ENCODE results near the gene CSPG4. TPM values are rescaled to one million over a fixed set of nuclear protein-coding genes. Genes with fewer than 3 reads are reported as not detected.
A peak's percentile ranks its signal among the peaks of the same experiment; 100 is the strongest.
"Not testable (repeated sequence)": the region's sequence is repeated elsewhere in the genome, so short reads cannot be mapped to it uniquely, and the experiment has no call there.

The CSPG4 gene
- total RNA-seq, 6 experiments from 2014 or later: 81.2 to 111 (median 95.7) TPM

DNA sequence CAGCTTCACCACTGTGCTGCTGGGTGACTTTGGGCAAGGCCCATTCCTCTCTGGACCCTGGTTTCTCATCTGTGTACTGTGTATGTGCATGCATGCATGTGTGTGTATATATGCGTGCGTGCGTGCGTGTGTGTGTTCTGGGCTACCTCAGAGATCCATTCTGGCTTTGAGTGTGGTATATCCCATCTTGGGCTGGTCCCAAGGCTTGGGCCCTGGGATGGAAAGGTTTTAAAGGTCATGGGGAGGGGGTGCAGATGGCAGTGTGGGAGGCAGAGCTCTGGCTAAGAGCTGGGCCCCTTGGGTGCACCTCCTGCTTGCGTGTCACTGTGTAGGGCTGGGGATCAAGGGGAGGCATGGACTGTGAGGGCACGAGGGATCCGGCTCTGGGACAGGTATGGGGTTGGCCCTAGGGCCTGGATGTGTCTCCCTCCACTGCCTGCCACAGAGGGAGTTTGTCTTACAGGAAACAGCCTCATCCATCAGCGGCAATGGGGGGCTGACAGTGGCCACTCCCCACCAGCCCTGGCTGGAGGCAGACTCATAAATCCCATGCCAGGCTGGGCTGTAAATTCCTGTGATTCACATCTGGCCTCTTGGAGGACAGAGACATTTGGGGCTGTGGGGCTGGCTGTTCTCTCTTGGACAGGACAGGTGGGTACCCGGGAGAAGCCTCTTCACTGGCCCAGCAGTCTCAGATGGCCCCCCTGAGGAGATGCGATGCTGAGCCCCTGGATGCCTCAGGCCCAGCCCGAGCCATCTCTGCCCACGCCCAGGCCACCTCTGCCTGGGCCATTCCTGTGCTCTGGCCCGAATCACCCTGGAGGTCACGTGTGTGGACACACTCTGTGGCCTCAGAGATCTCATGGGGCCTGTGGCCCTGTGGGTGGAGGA, 21.4 kb upstream of the CSPG4 start:
- no peak overlapping the region for H3K27ac Mint-ChIP-seq
- H3K4me1 Mint-ChIP-seq (ENCODE audit: low read depth): peaks cover 24% of the 10 kb centered on the region
- no peak for DNase-seq
- H3K4me3 Mint-ChIP-seq: no peak overlapping the region
- no peaks in the 10 kb centered on the region for H3K36me3 Mint-ChIP-seq (ENCODE audit: low read depth)
- no peaks in the 10 kb centered on the region for H3K9me3 Mint-ChIP-seq
- H3K27me3 Mint-ChIP-seq (ENCODE audit: insufficient read depth): peaks cover 5% of the 10 kb centered on the region
- TF ChIP-seq, protein P1, sequence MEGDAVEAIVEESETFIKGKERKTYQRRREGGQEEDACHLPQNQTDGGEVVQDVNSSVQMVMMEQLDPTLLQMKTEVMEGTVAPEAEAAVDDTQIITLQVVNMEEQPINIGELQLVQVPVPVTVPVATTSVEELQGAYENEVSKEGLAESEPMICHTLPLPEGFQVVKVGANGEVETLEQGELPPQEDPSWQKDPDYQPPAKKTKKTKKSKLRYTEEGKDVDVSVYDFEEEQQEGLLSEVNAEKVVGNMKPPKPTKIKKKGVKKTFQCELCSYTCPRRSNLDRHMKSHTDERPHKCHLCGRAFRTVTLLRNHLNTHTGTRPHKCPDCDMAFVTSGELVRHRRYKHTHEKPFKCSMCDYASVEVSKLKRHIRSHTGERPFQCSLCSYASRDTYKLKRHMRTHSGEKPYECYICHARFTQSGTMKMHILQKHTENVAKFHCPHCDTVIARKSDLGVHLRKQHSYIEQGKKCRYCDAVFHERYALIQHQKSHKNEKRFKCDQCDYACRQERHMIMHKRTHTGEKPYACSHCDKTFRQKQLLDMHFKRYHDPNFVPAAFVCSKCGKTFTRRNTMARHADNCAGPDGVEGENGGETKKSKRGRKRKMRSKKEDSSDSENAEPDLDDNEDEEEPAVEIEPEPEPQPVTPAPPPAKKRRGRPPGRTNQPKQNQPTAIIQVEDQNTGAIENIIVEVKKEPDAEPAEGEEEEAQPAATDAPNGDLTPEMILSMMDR (IDR thresholded peaks at IDR 0.05): no peak

DNA sequence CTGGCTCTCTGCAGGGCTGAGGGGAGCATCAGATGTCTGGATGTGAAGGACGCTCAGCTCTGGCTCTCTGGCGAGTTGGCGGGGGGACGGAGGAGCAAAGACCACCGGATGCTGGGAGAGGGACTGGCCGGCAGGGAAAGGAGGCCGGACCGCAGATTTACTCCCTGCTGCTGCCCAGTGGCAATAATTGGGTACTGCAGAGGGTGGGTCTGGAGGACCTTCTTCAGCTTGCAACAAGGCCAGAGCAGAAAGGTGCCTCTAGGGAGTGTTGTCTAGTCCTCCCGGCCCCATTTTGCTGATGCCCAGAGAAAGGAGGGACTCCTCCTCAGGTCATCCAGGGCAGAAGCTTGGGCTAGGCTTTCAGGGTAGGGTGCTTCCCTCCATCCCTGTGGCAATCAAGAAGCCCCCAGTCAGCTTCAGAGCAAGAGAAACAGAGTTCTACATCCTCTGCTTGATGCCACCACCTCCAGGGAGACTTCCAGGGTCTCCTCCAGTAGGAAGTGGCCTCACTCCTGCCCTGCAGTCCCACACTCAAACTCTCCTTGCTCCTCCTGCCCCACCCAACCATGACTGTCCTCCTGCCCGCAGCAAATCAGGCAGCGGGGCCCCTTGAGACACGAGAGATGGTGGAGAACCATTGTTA, 20.3 kb upstream of the CSPG4 start:
- no peaks in the 10 kb centered on the region for H3K36me3 Mint-ChIP-seq (ENCODE audit: low read depth)
- peak overlapping the region; percentile 52; the same call in 1 of the 2 replicates for H3K27ac Mint-ChIP-seq
- H3K4me3 Mint-ChIP-seq: peak overlapping the region; percentile 42; the same call in 1 of the 2 replicates
- H3K27me3 Mint-ChIP-seq (ENCODE audit: insufficient read depth): peaks cover 5% of the 10 kb centered on the region
- H3K4me1 Mint-ChIP-seq (ENCODE audit: low read depth): peaks cover 24% of the 10 kb centered on the region
- peak; percentile 65 for DNase-seq
- TF ChIP-seq, protein P1 (IDR thresholded peaks at IDR 0.05): peak; percentile 91
- H3K9me3 Mint-ChIP-seq: no peaks in the 10 kb centered on the region

DNA sequence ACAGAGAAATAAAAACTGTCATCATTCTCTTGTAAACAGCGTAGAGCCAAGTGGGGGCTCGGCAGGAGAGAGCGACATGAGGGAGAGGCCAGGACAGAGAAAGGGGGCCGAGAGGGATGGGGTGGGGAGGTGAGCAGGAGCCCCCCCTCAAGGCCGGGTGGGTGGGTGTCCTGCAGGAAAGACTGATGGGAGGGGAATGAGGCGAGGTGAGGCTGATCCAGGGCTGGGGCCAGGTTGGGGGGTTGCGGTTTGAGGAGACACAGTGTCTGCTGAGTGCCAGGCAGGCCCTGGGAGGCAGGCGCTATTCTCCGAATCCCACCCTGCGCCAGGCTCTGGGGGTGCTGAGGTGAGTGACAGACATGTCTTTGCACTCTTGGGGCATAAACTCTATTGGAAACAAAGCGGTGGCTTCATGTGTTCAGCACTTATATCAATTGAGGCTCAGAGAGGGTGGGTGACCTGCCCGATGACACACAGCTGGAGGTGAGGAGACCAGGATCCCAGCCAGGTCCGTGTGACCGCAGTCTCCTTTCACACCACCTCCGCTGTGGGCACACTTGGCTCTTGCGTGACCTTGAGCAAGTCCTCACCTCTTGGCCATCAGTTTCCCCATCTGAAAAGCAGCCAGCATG, 19.6 kb upstream of the CSPG4 start:
- Mint-ChIP-seq H3K36me3 (ENCODE audit: low read depth) (no peaks in the 10 kb centered on the region), H3K9me3 (no peaks in the 10 kb centered on the region), H3K27me3 (ENCODE audit: insufficient read depth) (peaks cover 4% of the 10 kb centered on the region), H3K27ac (peak overlapping the region; percentile 52; the same call in 1 of the 2 replicates), H3K4me3 (peak overlapping the region; percentile 42; the same call in 1 of the 2 replicates), H3K4me1 (ENCODE audit: low read depth) (peaks cover 18% of the 10 kb centered on the region)
- TF ChIP-seq, protein P1 (IDR thresholded peaks at IDR 0.05): no peak
- no peak for DNase-seq

DNA sequence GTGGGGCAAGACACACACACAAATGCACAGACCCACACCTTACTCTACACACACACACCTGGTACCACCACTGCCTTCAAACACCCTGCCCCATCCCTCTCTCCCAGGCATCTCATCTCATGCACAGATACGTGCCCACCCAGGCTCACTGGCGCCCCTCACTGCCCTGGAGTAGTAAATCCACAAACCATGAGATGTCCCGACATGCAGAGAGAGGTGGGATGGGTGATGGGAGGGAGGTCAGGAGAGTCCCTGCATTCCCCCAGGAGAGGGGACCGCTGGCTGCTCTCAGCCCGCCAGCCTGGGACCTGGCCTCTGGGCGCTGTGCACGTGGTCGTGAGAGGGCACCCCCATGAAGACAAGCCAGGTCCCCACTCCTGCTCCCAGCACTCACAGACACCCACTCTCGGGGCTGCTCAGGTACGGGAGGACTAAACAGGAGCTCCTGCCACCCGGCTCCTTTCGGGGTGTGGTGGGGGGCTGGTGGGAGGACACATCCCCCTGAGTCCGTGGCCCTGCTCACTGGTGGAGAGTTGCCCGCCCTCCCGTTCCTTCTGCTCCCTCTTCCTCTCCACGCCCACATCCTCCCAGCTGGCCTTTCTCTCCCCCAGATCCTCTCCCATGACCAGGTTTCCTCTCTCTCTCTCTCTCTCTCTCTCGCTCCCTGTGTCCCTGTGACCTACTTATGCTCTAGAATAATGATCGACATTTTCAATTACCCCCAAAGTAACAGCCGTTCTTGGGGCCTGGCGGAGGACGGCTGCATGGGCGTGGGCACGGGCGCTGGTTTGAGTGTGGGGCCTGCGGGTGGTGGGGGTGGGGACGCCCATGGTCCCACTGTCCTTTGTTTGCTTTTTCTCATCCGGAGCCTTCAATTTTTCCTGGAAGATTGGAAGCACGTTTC, 18.9 kb upstream of the CSPG4 start:
- TF ChIP-seq, protein P1 (IDR thresholded peaks at IDR 0.05): peak; percentile 41
- no peak for DNase-seq
- H3K9me3 Mint-ChIP-seq: no peaks in the 10 kb centered on the region
- peaks cover 3% of the 10 kb centered on the region; the same call in 1 of the 2 replicates for H3K27me3 Mint-ChIP-seq (ENCODE audit: insufficient read depth)
- H3K27ac Mint-ChIP-seq: peak overlapping the region; percentile 49; the same call in 1 of the 2 replicates
- H3K4me3 Mint-ChIP-seq: peak overlapping the region; percentile 36
- H3K4me1 Mint-ChIP-seq (ENCODE audit: low read depth): peaks cover 18% of the 10 kb centered on the region
- no peaks in the 10 kb centered on the region for H3K36me3 Mint-ChIP-seq (ENCODE audit: low read depth)

DNA sequence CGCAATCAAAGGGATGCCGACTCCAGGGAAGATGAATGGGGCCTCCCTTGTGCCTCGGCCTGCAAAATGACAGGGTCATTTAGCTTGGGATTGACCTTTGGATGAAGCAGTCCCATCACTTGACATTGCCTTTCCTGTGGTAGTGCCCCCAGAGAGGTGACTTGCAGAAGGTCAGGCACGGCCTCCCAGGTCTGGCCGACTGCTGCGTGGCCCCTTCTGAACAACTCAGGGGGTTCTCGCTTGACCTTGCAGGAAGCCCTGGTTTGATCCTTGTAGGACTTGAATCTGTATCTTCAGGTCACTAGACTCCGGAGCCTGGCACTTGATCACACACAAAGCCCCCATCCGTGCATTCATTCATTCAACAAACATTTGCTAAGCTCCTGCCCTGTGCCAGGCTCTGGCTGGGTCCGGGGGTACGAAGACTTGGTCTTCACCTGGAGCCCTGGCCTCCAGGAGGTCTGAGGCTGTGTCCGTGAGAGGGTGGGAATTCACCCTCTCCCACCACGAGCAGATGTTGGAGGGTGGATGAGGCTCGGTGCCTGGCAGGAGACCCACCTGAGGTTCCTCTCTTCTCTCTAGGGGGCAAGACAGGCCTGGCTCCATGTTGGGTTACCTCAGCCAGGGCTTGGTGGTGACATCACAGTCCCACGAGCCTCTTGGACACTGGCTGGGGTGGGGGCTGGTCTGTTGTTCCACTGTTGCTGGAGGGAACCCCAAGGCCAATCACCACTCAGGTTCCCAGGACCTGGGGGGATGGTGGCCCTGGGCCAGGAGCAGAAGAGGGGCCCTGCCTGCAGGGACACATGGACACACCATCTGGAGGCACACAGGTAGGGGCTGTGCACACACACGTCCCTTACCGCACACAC, 18.0 kb upstream of the CSPG4 start:
- not testable (repeated sequence) for H3K9me3 Mint-ChIP-seq; H3K36me3 Mint-ChIP-seq (ENCODE audit: low read depth); H3K4me3 Mint-ChIP-seq; H3K27me3 Mint-ChIP-seq (ENCODE audit: insufficient read depth); H3K27ac Mint-ChIP-seq; DNase-seq
- H3K4me1 Mint-ChIP-seq (ENCODE audit: low read depth): peaks cover 18% of the 10 kb centered on the region
